ENCODE measurements around the gene TXLNG.

GRCh38 chrX:16848541-16848940 is 62.3 kb downstream of the TXLNG start:
- TF ChIP-seq POLR2A (IDR thresholded peaks at IDR 0.05) (no peak), EP300 (IDR thresholded peaks at IDR 0.05) (no peak)
- TF ChIP-seq, protein P1, sequence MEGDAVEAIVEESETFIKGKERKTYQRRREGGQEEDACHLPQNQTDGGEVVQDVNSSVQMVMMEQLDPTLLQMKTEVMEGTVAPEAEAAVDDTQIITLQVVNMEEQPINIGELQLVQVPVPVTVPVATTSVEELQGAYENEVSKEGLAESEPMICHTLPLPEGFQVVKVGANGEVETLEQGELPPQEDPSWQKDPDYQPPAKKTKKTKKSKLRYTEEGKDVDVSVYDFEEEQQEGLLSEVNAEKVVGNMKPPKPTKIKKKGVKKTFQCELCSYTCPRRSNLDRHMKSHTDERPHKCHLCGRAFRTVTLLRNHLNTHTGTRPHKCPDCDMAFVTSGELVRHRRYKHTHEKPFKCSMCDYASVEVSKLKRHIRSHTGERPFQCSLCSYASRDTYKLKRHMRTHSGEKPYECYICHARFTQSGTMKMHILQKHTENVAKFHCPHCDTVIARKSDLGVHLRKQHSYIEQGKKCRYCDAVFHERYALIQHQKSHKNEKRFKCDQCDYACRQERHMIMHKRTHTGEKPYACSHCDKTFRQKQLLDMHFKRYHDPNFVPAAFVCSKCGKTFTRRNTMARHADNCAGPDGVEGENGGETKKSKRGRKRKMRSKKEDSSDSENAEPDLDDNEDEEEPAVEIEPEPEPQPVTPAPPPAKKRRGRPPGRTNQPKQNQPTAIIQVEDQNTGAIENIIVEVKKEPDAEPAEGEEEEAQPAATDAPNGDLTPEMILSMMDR (IDR thresholded peaks at IDR 0.05): no peak

Data from upper lobe of left lung (tissue), 4 donors.